ENCODE results near the gene INTS1. TPM values are rescaled to one million over a fixed set of nuclear protein-coding genes. Genes with fewer than 3 reads are reported as not detected.

The INTS1 gene
- total RNA-seq, 1 donor from 2014 or later = 163 TPM

DNA sequence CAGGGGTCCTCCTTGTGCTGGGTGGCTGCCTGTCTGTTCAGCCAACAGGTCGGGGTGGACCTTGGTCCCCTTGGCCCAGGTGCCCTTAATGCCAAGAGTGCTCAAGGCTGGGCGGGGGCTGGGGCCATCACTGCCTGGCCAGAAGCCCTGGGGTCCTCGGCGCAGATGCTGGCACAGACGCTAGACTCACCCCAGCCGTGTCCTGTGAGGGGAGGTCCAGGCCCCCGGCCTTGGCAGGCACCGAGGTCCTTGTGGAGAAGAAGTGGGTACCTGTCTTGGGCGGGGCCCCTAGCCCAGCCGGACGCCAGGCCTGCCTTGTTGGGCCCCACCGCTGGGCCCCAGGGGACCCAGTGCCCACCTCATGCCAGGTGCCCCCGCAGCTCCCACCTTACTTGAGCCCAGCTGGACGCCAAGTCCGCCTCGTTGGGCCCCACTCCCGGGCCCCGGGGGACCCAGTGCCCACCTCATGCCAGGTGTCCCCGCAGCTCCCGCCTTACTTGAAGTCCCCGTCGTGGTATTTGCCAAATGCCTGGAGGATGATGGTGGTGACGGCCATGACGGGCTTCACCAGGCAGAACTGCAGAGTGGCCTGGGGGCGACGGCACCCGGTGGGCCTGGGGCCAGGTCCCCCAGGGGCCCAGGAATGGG is 45.3 kb upstream of the INTS1 start:
- H3K4me3 Mint-ChIP-seq = no peak overlapping the region
- no peak for DNase-seq (ENCODE audit: low spot score in 2 of 2, unreplicated experiment in 2 of 2)
- TF ChIP-seq, protein P1, sequence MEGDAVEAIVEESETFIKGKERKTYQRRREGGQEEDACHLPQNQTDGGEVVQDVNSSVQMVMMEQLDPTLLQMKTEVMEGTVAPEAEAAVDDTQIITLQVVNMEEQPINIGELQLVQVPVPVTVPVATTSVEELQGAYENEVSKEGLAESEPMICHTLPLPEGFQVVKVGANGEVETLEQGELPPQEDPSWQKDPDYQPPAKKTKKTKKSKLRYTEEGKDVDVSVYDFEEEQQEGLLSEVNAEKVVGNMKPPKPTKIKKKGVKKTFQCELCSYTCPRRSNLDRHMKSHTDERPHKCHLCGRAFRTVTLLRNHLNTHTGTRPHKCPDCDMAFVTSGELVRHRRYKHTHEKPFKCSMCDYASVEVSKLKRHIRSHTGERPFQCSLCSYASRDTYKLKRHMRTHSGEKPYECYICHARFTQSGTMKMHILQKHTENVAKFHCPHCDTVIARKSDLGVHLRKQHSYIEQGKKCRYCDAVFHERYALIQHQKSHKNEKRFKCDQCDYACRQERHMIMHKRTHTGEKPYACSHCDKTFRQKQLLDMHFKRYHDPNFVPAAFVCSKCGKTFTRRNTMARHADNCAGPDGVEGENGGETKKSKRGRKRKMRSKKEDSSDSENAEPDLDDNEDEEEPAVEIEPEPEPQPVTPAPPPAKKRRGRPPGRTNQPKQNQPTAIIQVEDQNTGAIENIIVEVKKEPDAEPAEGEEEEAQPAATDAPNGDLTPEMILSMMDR (IDR thresholded peaks at IDR 0.05; ENCODE audit: unreplicated experiment) = no peak

DNA sequence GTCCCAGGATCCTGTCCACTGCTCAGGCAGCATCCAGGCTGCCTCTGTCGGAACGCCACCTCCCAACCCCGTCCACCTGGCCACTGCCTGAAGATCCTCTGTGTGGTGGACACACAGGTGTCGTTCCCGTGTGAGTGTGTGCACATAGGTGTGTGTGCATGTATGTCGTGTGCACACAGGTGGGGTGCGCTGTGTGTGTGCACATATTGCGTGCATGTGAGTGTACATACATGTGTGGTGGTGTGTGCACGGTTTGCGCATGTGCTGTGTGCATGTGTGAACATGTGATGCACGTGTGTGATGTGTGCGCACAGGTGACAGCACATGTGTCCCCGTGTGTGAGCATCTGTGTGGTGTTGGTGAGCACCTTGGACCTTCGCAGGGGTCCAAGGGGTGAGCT is 44.8 kb upstream of the INTS1 start:
- Mint-ChIP-seq H3K36me3 (no peaks in the 10 kb centered on the region), H3K9me3 (no peaks in the 10 kb centered on the region), H3K27ac (no peak overlapping the region), H3K27me3 (ENCODE audit: low read depth) (no peaks in the 10 kb centered on the region), H3K4me3 (no peak overlapping the region), H3K4me1 (no peaks in the 10 kb centered on the region)
- no peak for DNase-seq (ENCODE audit: low spot score in 2 of 2, unreplicated experiment in 2 of 2)
- TF ChIP-seq, protein P1 (IDR thresholded peaks at IDR 0.05; ENCODE audit: unreplicated experiment) = no peak

More for the DNA sequence above, 45.3 kb upstream of the INTS1 start:
- no peaks in the 10 kb centered on the region for H3K4me1 Mint-ChIP-seq
- no peak overlapping the region for H3K27ac Mint-ChIP-seq
- no peaks in the 10 kb centered on the region for H3K36me3 Mint-ChIP-seq
- H3K27me3 Mint-ChIP-seq (ENCODE audit: low read depth) = no peaks in the 10 kb centered on the region
- H3K9me3 Mint-ChIP-seq = no peaks in the 10 kb centered on the region

DNA sequence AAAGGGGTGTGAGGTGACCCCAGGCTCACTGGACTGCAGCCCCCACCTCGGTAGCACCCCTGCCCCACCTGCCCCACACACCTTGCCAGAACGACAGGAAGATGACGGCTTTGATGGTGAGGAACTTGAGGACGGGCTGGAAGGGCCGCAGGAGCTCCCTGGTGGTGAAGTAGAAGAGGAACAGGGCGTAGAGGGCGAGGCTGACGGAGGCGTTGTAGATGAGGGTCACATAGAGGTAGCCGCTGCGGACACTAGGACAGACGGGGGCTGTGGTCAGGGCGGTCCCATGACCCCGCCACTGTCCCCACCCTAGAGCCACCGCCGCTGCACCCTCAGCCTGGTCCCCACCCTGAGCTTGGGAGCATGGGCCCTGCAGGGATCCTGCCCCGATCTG is 44.2 kb upstream of the INTS1 start:
- no peak overlapping the region for H3K4me3 Mint-ChIP-seq
- no peaks in the 10 kb centered on the region for H3K9me3 Mint-ChIP-seq
- H3K4me1 Mint-ChIP-seq = no peaks in the 10 kb centered on the region
- no peak for DNase-seq (ENCODE audit: low spot score in 2 of 2, unreplicated experiment in 2 of 2)
- peak overlapping the region; percentile 14 for H3K27ac Mint-ChIP-seq
- TF ChIP-seq, protein P1 (IDR thresholded peaks at IDR 0.05; ENCODE audit: unreplicated experiment) = no peak
- no peaks in the 10 kb centered on the region for H3K27me3 Mint-ChIP-seq (ENCODE audit: low read depth)
- H3K36me3 Mint-ChIP-seq = no peaks in the 10 kb centered on the region

DNA sequence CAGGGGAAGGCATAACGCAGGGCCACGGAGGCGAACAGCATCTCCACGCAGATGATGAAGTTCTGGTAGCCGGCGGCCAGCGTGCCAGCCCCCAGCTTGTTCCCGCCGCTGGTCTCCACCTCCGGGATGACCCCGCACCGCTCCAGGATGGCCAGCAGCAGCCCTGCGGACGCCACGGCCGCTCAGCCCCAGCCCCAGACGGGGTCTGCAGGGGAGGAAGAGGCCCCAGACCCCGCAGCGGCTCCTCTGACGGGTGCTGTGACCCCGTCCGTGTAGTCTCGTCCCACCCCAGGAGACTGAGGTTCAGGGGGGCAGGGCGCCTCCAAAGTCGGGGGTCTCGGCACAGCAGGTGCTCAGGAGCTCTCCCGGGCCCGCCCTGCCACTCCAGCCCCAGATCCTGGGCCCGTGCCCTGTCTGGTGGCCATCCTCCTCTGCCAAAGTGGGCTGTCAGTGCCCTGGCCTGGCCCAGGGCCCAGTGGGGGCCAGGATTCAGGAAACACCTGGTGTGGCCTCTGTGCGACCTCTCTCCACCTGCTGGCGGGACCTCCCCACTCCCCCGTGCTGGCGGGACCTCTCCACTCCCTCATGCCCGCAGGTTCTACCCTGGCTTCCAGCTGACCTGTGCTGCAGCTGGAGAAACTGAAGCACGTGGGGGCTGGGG is 43.7 kb upstream of the INTS1 start:
- Mint-ChIP-seq H3K4me1 (no peaks in the 10 kb centered on the region), H3K36me3 (peaks cover under 1% of the 10 kb centered on the region), H3K27ac (no peak overlapping the region), H3K9me3 (no peaks in the 10 kb centered on the region), H3K4me3 (no peak overlapping the region), H3K27me3 (ENCODE audit: low read depth) (no peaks in the 10 kb centered on the region)
- DNase-seq (ENCODE audit: low spot score in 2 of 2, unreplicated experiment in 2 of 2) = no peak
- TF ChIP-seq, protein P1 (IDR thresholded peaks at IDR 0.05; ENCODE audit: unreplicated experiment) = no peak

- no peak overlapping the region for H3K4me3 Mint-ChIP-seq
- H3K36me3 Mint-ChIP-seq = peaks cover 5% of the 10 kb centered on the region
- H3K4me1 Mint-ChIP-seq = no peaks in the 10 kb centered on the region
- no peaks in the 10 kb centered on the region for H3K27me3 Mint-ChIP-seq (ENCODE audit: low read depth)
- no peak for DNase-seq (ENCODE audit: low spot score in 2 of 2, unreplicated experiment in 2 of 2)
- no peaks in the 10 kb centered on the region for H3K9me3 Mint-ChIP-seq
- no peak overlapping the region for H3K27ac Mint-ChIP-seq
- TF ChIP-seq, protein P1 (IDR thresholded peaks at IDR 0.05; ENCODE audit: unreplicated experiment) = no peak
Observed at GRCh38 chr7:1546909-1547776, 43.0 kb upstream of the INTS1 start.
